Progenitor cell of endocrine pancreas (in vitro differentiated cells): ENCODE measurements around the gene SLC25A53. TPM values are rescaled to one million over a fixed set of nuclear protein-coding genes. Genes with fewer than 3 reads are reported as not detected.

Experiments used
- DNase-seq: peaks from one replicate; pipeline ENCODE4 v3.0.0; 2021; ENCODE audit warnings: low spot score; ENCODE audit not compliant: unreplicated experiment
- H3K27ac Mint-ChIP-seq: 2 replicates; pipeline ENCODE4 v1.8.0; 2021; ENCODE audit warnings: mild to moderate bottlenecking, moderate library complexity, mixed read lengths
- H3K27me3 Mint-ChIP-seq: 2 replicates; pipeline ENCODE4 v1.8.0; 2021; ENCODE audit warnings: mixed read lengths
- H3K36me3 Mint-ChIP-seq: 2 replicates; pipeline ENCODE4 v1.8.0; 2022; ENCODE audit warnings: mixed read lengths; ENCODE audit not compliant: insufficient read depth
- H3K4me1 Mint-ChIP-seq: 2 replicates; pipeline ENCODE4 v1.8.0; 2021; ENCODE audit warnings: low read depth, mixed read lengths
- H3K4me3 Mint-ChIP-seq: 2 replicates; pipeline ENCODE4 v1.8.0; 2021; ENCODE audit warnings: low read depth, mild to moderate bottlenecking, moderate library complexity, mixed read lengths
- H3K9me3 Mint-ChIP-seq: 2 replicates; pipeline ENCODE4 v1.8.0; 2021; ENCODE audit warnings: low read depth, mixed read lengths
- total RNA-seq: library from RNA; stranded (reverse); gene quantifications from 2 replicates; pipeline ENCODE4 v1.2.1, GENCODE V29; 2021
- TF ChIP-seq, protein P1 (sequence below): fragments of 200-600 bp; sonication (generic); IDR thresholded peaks from one replicate; pipeline ENCODE4 v1.5.0; 2021; ENCODE audit warnings: antibody characterized with exemption, mild to moderate bottlenecking; ENCODE audit not compliant: unreplicated experiment

Gene SLC25A53
- total RNA-seq, 1 donor from 2014 or later = 10.0 TPM

GRCh38 chrX:104104676-104105075, 52.1 kb downstream of the SLC25A53 start:
- Mint-ChIP-seq H3K36me3 (peaks cover 4% of the 10 kb centered on the region), H3K4me1 (peaks cover 1% of the 10 kb centered on the region), H3K4me3 (no peak overlapping the region), H3K9me3 (peaks cover 17% of the 10 kb centered on the region), H3K27me3 (no peaks in the 10 kb centered on the region), H3K27ac (no peak overlapping the region)
- no peak for DNase-seq
- TF ChIP-seq, protein P1, sequence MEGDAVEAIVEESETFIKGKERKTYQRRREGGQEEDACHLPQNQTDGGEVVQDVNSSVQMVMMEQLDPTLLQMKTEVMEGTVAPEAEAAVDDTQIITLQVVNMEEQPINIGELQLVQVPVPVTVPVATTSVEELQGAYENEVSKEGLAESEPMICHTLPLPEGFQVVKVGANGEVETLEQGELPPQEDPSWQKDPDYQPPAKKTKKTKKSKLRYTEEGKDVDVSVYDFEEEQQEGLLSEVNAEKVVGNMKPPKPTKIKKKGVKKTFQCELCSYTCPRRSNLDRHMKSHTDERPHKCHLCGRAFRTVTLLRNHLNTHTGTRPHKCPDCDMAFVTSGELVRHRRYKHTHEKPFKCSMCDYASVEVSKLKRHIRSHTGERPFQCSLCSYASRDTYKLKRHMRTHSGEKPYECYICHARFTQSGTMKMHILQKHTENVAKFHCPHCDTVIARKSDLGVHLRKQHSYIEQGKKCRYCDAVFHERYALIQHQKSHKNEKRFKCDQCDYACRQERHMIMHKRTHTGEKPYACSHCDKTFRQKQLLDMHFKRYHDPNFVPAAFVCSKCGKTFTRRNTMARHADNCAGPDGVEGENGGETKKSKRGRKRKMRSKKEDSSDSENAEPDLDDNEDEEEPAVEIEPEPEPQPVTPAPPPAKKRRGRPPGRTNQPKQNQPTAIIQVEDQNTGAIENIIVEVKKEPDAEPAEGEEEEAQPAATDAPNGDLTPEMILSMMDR = no peak

GRCh38 chrX:104098919-104099318, 57.9 kb downstream of the SLC25A53 start:
- H3K4me3 Mint-ChIP-seq = no peak overlapping the region
- TF ChIP-seq, protein P1 = no peak
- H3K9me3 Mint-ChIP-seq = peaks cover 15% of the 10 kb centered on the region
- no peak for DNase-seq
- H3K27ac Mint-ChIP-seq = no peak overlapping the region
- peaks cover 4% of the 10 kb centered on the region for H3K36me3 Mint-ChIP-seq
- H3K27me3 Mint-ChIP-seq = no peaks in the 10 kb centered on the region
- H3K4me1 Mint-ChIP-seq = no peaks in the 10 kb centered on the region

- Mint-ChIP-seq H3K27ac (no peak overlapping the region), H3K4me1 (no peaks in the 10 kb centered on the region), H3K27me3 (no peaks in the 10 kb centered on the region), H3K9me3 (peaks cover 15% of the 10 kb centered on the region), H3K4me3 (no peak overlapping the region), H3K36me3 (peaks cover 2% of the 10 kb centered on the region)
- TF ChIP-seq, protein P1 = peak; percentile 64
- DNase-seq = peak; percentile 25
Observed at GRCh38 chrX:104098151-104098808, 58.5 kb downstream of the SLC25A53 start.

- Mint-ChIP-seq H3K9me3 (peaks cover 3% of the 10 kb centered on the region), H3K36me3 (no peaks in the 10 kb centered on the region), H3K4me1 (no peaks in the 10 kb centered on the region), H3K27me3 (no peaks in the 10 kb centered on the region), H3K27ac (no peak overlapping the region), H3K4me3 (no peak overlapping the region)
- no peak for DNase-seq
- TF ChIP-seq, protein P1 = no peak
Observed at GRCh38 chrX:104085919-104086318, 70.9 kb downstream of the SLC25A53 start.

DNA sequence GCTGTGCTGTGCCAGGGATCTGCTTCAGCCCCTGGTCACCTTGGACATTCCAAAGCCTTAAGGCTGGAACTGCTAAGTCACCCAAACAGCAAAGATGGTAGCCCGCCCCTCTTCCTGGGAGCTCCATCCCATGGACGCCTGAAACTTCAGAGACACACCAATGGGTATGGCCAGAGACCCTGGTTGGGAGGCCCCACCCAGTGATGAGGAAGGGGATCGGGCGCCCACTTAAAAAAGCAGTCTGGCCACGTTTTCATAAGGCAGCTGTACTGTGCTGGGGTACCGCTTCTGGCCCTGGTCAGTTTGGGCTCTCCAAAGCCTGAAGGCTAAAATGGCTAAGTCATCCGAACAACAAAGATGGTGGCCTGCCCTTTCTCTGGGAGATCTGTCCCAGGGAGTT, 71.3 kb downstream of the SLC25A53 start:
- H3K36me3 Mint-ChIP-seq = no peaks in the 10 kb centered on the region
- no peak for DNase-seq
- H3K9me3 Mint-ChIP-seq = peaks cover 3% of the 10 kb centered on the region
- H3K27ac Mint-ChIP-seq = no peak overlapping the region
- no peak overlapping the region for H3K4me3 Mint-ChIP-seq
- TF ChIP-seq, protein P1 = no peak
- H3K27me3 Mint-ChIP-seq = no peaks in the 10 kb centered on the region
- H3K4me1 Mint-ChIP-seq = no peaks in the 10 kb centered on the region
